DOHH2 (cell line): Measurements from ENCODE around the gene WWOX.
A peak's percentile ranks its signal among the peaks of the same experiment; 100 is the strongest.

ENCODE experiments used
- H3F3A ChIP-seq: fragments of 200-600 bp; sonication (generic), shearing (Covaris generic); 2 replicates; pipeline ENCODE4 v1.6.0; 2016; ENCODE audit warnings: antibody characterized with exemption, mild to moderate bottlenecking; ENCODE audit not compliant: control insufficient read depth, insufficient read depth
- H3K27ac ChIP-seq: fragments of 200-600 bp; sonication (generic); 2 replicates; pipeline ENCODE4 v1.5.1; 2014; ENCODE audit warnings: low read depth, mild to moderate bottlenecking, low read length, moderate library complexity
- H3K27me3 ChIP-seq: fragments of 200-600 bp; sonication (generic); 2 replicates; pipeline ENCODE4 v1.6.1; 2014; ENCODE audit warnings: mild to moderate bottlenecking, low read length, mixed read lengths; ENCODE audit not compliant: control insufficient read depth
- H3K36me3 ChIP-seq: fragments of 200-600 bp; sonication (generic); 2 replicates; pipeline ENCODE4 v1.6.1; 2014; ENCODE audit warnings: mild to moderate bottlenecking, low read length, moderate library complexity, mixed read lengths; ENCODE audit not compliant: control insufficient read depth
- H3K4me1 ChIP-seq: fragments of 200-600 bp; sonication (generic); 2 replicates; pipeline ENCODE4 v1.6.1; 2014; ENCODE audit warnings: mild to moderate bottlenecking, low read length, mixed read lengths; ENCODE audit not compliant: control insufficient read depth
- H3K4me2 ChIP-seq: fragments of 200-600 bp; sonication (generic); 2 replicates; pipeline ENCODE4 v1.6.0; 2014; ENCODE audit warnings: mild to moderate bottlenecking, low read length, moderate library complexity
- H3K4me3 ChIP-seq: fragments of 200-600 bp; sonication (generic); 2 replicates; pipeline ENCODE4 v1.5.1; 2014; ENCODE audit warnings: mild to moderate bottlenecking, low read length, mixed read lengths
- H3K79me2 ChIP-seq: fragments of 200-600 bp; sonication (generic); 2 replicates; pipeline ENCODE4 v1.6.1; 2014; ENCODE audit warnings: mild to moderate bottlenecking, low read length, mixed read lengths; ENCODE audit not compliant: control insufficient read depth
- H3K9me2 ChIP-seq: fragments of 200-600 bp; sonication (generic); replicated peaks from 2 replicates; pipeline ENCODE4 v1.6.1; 2014; ENCODE audit warnings: mild to moderate bottlenecking, low read length, mixed read lengths; ENCODE audit not compliant: control insufficient read depth
- H3K9me3 ChIP-seq: fragments of 200-600 bp; sonication (generic); 2 replicates; pipeline ENCODE4 v1.6.1; 2014; ENCODE audit warnings: antibody characterized with exemption, low read length, mixed read lengths; ENCODE audit not compliant: control insufficient read depth, insufficient read depth
- H4K20me1 ChIP-seq: fragments of 200-600 bp; sonication (generic); 2 replicates; pipeline ENCODE4 v1.6.0; 2014; ENCODE audit warnings: low read depth, mild to moderate bottlenecking, antibody characterized with exemption, low read length, moderate library complexity; ENCODE audit not compliant: control insufficient read depth, insufficient read depth
- EZH2phosphoT487 ChIP-seq: fragments of 200-600 bp; sonication (generic); IDR thresholded peaks from 2 replicates; pipeline ENCODE4 v1.6.1; 2017; ENCODE audit warnings: borderline replicate concordance, mild to moderate bottlenecking, antibody characterized with exemption, low read length, moderate library complexity, mixed read lengths
- TF ChIP-seq, protein P1 (sequence below): fragments of 200-600 bp; sonication (generic); IDR thresholded peaks from one replicate; pipeline ENCODE4 v1.5.1; 2014; ENCODE audit warnings: antibody characterized with exemption, mild to moderate bottlenecking, low read depth, low read length; ENCODE audit not compliant: poor library complexity, severe bottlenecking

Gene WWOX

DNA sequence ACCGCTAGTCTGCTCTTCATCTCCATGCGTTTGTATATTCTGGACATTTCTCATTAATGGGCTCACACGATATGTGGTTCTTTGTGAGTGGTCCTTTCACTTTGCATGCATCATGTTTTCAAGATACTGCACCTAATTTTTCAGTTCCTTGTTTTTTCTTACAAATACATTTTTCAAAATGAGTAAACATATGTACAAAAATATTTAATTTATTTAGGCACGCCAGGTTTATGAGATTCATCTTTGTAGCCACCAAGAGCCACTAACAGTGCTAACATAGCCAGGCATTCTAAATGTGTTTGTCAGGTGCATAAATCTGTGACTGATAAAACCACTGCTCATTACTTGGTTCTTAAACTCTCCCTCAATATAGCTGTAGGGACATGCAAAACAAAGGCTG, 375.3 kb downstream of the WWOX start:
- H4K20me1 ChIP-seq: no peaks in the 10 kb centered on the region
- no peaks in the 10 kb centered on the region for H3K9me3 ChIP-seq
- H3K9me2 ChIP-seq: no peaks in the 10 kb centered on the region
- no peaks in the 10 kb centered on the region for H3F3A ChIP-seq
- no peaks in the 10 kb centered on the region for H3K36me3 ChIP-seq
- no peaks in the 10 kb centered on the region for H3K79me2 ChIP-seq
- TF ChIP-seq EZH2phosphoT487: no peak
- TF ChIP-seq, protein P1, sequence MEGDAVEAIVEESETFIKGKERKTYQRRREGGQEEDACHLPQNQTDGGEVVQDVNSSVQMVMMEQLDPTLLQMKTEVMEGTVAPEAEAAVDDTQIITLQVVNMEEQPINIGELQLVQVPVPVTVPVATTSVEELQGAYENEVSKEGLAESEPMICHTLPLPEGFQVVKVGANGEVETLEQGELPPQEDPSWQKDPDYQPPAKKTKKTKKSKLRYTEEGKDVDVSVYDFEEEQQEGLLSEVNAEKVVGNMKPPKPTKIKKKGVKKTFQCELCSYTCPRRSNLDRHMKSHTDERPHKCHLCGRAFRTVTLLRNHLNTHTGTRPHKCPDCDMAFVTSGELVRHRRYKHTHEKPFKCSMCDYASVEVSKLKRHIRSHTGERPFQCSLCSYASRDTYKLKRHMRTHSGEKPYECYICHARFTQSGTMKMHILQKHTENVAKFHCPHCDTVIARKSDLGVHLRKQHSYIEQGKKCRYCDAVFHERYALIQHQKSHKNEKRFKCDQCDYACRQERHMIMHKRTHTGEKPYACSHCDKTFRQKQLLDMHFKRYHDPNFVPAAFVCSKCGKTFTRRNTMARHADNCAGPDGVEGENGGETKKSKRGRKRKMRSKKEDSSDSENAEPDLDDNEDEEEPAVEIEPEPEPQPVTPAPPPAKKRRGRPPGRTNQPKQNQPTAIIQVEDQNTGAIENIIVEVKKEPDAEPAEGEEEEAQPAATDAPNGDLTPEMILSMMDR: no peak
- no peaks in the 10 kb centered on the region for H3K4me1 ChIP-seq
- no peak overlapping the region for H3K4me3 ChIP-seq
- no peak overlapping the region for H3K4me2 ChIP-seq
- no peaks in the 10 kb centered on the region for H3K27me3 ChIP-seq
- no peak overlapping the region for H3K27ac ChIP-seq

DNA sequence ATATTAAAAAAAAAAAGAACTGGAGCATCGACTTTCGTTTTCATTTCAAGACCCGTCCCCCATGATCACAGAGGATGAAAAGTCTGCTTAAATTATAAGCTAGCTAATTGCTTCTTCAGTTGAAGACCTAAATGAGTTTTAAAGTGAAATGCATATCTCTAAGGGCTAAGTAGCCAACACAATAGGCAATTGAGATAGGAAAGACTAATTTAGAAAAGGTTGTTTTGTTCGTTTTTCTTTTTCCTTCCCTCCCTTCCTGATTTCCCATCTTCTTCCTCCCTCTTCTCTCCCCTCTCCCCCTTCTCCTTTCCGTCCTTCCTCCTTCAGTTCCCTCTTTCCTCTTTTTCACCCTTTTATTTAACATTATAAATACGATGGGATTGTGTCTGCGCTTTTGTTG, 377.2 kb downstream of the WWOX start:
- H3K4me1 ChIP-seq: no peaks in the 10 kb centered on the region
- H3K27ac ChIP-seq: no peak overlapping the region
- H3K36me3 ChIP-seq: no peaks in the 10 kb centered on the region
- no peaks in the 10 kb centered on the region for H3K9me3 ChIP-seq
- no peaks in the 10 kb centered on the region for H3K27me3 ChIP-seq
- H4K20me1 ChIP-seq: no peaks in the 10 kb centered on the region
- H3K4me2 ChIP-seq: no peak overlapping the region
- TF ChIP-seq EZH2phosphoT487: no peak
- TF ChIP-seq, protein P1: no peak
- no peaks in the 10 kb centered on the region for H3F3A ChIP-seq
- no peaks in the 10 kb centered on the region for H3K9me2 ChIP-seq
- H3K79me2 ChIP-seq: no peaks in the 10 kb centered on the region
- no peak overlapping the region for H3K4me3 ChIP-seq

DNA sequence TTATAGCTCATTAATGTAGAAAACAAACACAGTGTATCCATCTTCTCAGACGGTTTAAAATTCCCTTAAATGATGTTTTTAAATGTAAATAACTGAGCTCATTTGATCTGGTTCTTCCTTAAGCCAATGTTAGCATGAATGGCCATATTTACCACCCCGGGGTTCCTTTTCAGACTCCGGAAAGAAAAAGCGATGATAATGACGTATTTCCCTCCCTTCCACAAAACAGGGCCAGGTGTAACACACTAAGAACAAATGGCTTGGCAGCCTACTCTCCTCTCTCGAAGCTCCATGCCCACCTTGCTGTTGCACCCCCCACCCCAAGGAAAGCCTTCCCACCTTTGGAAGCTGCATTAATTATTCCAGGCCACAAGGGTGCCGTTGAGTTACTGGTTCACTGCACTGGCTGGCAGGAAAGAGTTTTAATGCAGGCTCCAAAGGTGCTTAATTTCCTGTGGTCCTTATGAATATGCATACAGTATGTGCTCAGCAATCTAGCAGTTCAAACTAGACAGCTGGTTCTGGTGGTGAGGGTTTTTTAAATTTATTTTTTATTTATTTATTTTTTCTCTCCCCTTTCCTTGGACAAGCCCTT, 378.9 kb downstream of the WWOX start:
- Histone ChIP-seq H3F3A (no peaks in the 10 kb centered on the region), H3K4me1 (no peaks in the 10 kb centered on the region), H3K36me3 (no peaks in the 10 kb centered on the region), H3K4me3 (no peak overlapping the region), H3K4me2 (no peak overlapping the region), H3K79me2 (no peaks in the 10 kb centered on the region), H3K27ac (no peak overlapping the region), H3K27me3 (no peaks in the 10 kb centered on the region), H3K9me2 (no peaks in the 10 kb centered on the region), H3K9me3 (no peaks in the 10 kb centered on the region), H4K20me1 (no peaks in the 10 kb centered on the region)
- TF ChIP-seq, protein P1: peak; percentile 43
- no peak for TF ChIP-seq EZH2phosphoT487

DNA sequence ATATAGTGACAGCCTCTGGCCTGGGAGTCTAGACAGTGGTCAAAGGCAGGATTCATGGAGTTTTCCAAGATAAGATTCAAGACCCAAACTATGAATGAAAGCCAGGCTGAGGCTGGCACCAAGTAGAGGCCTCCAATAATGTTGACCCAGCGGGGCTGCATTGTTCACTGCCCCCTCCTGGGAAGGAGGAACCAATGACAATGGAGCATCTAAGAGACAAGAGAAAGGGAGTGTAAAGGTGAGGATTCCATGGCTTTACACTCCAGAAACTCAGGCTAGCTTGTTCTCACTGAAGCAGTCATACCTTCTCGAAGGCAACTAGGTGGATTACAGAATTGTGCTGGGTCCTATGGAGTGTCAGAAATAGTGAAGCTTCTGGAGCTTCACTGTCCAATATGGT, 380.3 kb downstream of the WWOX start:
- Histone ChIP-seq H3K79me2 (no peaks in the 10 kb centered on the region), H3K4me3 (no peak overlapping the region), H3K36me3 (no peaks in the 10 kb centered on the region), H3F3A (no peaks in the 10 kb centered on the region), H3K4me1 (no peaks in the 10 kb centered on the region), H3K9me2 (no peaks in the 10 kb centered on the region), H3K9me3 (no peaks in the 10 kb centered on the region), H4K20me1 (no peaks in the 10 kb centered on the region), H3K27me3 (no peaks in the 10 kb centered on the region), H3K4me2 (no peak overlapping the region), H3K27ac (no peak overlapping the region)
- no peak for TF ChIP-seq EZH2phosphoT487
- TF ChIP-seq, protein P1: no peak
